Astrocyte of the spinal cord (primary cell): ENCODE results near the gene MEF2C.

Experiments
- DNase-seq: peaks from one replicate; pipeline ENCODE4 v3.0.0; 2011; ENCODE audit warnings: low read depth, low spot score
- H3K4me3 ChIP-seq: 2 replicates; pipeline ENCODE4 v1.5.1; 2011; ENCODE audit warnings: low read depth, mild to moderate bottlenecking, low read length, moderate library complexity
- CTCF ChIP-seq: IDR thresholded peaks from 2 replicates; pipeline ENCODE4 v1.5.1; 2012; ENCODE audit warnings: low read depth, mild to moderate bottlenecking, low read length, inconsistent platforms
- in situ Hi-C: cut with HindIII; loops from 2 replicates; pipeline ENCODE4 v1.10.0; 2017; ENCODE audit warnings: low sequenced_read_pairs

Gene MEF2C

GRCh38 chr5:88671106-88671504, 211.9 kb downstream of the MEF2C start:
- no peak for DNase-seq
- peak overlapping the region; percentile 69 for H3K4me3 ChIP-seq
- in situ Hi-C loops = no loop called here
- TF ChIP-seq CTCF = no peak

GRCh38 chr5:88670461-88670860, 212.5 kb downstream of the MEF2C start:
- peak overlapping the region; percentile 69 for H3K4me3 ChIP-seq
- in situ Hi-C loops = no loop called here
- no peak for TF ChIP-seq CTCF
- DNase-seq = peak; percentile 39

- DNase-seq = peak; percentile 45
- TF ChIP-seq CTCF = no peak
Measured at GRCh38 chr5:88669371-88670050, 213.5 kb downstream of the MEF2C start.

GRCh38 chr5:88667496-88668201, 215.3 kb downstream of the MEF2C start:
- DNase-seq = peak; percentile 75
- no peak for TF ChIP-seq CTCF
- peak overlapping the region; percentile 47 for H3K4me3 ChIP-seq
- in situ Hi-C loops = loop anchor here (10.0 kb wide), 1 partner anchor 883 kb away; no protein-coding TSS in a partner anchor

More at GRCh38 chr5:88669371-88670050, 213.5 kb downstream of the MEF2C start:
- in situ Hi-C loops = loop anchor here (10.0 kb wide), 1 partner anchor 885 kb away; no protein-coding TSS in a partner anchor
- H3K4me3 ChIP-seq = no peak overlapping the region
